AG04450 (cell line): ENCODE results near the gene TTC9. TPM values are rescaled to one million over a fixed set of nuclear protein-coding genes. Genes with fewer than 3 reads are reported as not detected.

Experiments used
- CTCF ChIA-PET: fragments of 300-600, 350-600 bp; formaldehyde crosslinking; extraction: SDS; loops from one replicate; lab custom pipeline; 2022; ENCODE audit warnings: antibody characterized with exemption, inconsistent platforms; lab: Charles Lee
- POLR2A ChIA-PET: fragments of 350-600 bp; formaldehyde crosslinking; extraction: SDS; loops from one replicate; lab custom pipeline; 2021; ENCODE audit warnings: antibody characterized with exemption, inconsistent platforms; lab: Yijun Ruan, JAX
- DNase-seq: peaks from one replicate; pipeline ENCODE4 v3.0.0-alpha.2; 2011; ENCODE audit warnings: low read depth, low spot score
- H3K27ac ChIP-seq: one replicate; pipeline ENCODE4 v1.5.1; 2012; ENCODE audit warnings: low read depth, low read length, control low read depth
- H3K27me3 ChIP-seq: one replicate; pipeline ENCODE4 v1.6.0; 2012; ENCODE audit warnings: low read length; ENCODE audit not compliant: control insufficient read depth, insufficient read depth
- H3K4me3 ChIP-seq: 2 replicates; pipeline ENCODE4 v1.5.1; 2011; ENCODE audit warnings: mild to moderate bottlenecking, low read depth, low read length, control low read depth
- H3K9me3 ChIP-seq: 2 replicates; pipeline ENCODE4 v1.5.1; 2012; ENCODE audit warnings: low read length; ENCODE audit not compliant: control insufficient read depth, insufficient read depth
- polyA plus RNA-seq: library from polyadenylated mRNA; depleted of rRNA; stranded (reverse); fragments of >200 nt; gene quantifications from 2 replicates; pipeline ENCODE4 v1.2.3, GENCODE V29; 2011
- TF ChIP-seq, protein P1 (sequence below): IDR thresholded peaks from 2 replicates; pipeline ENCODE4 v1.5.1; 2011; ENCODE audit warnings: low read depth, low read length, control low read depth, inconsistent platforms

The TTC9 gene
- polyA plus RNA-seq, 1 experiment = 0.02 TPM

DNA sequence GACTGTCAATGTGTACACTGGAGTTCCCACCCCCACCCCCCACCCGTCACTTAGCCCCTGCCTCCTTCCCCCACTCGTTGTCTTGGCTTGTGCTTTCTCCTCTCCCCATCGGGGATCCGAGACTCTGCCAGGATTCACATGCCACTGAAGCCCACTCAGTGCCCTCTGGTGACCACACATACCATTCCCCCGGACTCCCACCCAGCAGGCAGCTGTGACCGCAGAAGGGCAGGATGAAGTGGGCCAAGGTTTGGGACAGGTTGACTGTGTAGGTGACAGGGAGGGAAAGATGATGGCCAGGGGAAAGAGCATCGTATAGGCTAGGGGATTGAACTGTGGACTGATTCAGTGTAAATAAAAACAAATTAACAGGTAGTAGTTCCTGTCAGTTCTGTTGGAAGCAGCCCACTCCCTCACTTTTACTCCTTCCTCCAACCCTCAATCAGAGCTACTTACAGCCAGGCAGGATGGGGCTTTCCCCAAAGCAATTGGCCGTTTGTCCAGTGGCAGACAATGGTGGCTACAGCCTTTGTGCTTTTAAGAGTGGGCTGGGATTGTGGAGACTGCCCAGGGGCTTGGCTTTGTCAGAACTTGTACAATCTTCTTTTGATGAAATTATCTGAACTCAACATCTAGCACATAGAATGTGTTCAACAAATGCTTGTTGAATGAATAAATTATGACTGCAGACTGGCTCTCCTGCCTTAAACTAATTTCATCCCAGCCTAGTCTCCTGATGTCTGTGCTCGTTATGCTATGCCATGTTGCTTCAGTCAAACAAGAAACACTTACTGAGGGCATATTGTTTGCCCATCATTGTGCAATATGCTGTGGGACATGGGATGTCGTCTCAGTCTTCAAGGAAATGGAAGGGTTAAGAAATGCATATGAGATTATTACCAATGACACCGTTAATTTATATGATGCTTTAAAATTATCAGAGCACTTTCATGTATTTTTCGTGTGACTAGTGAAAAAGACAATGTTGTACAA is 30.2 kb downstream of the TTC9 start:
- no peak overlapping the region for H3K27ac ChIP-seq

DNA sequence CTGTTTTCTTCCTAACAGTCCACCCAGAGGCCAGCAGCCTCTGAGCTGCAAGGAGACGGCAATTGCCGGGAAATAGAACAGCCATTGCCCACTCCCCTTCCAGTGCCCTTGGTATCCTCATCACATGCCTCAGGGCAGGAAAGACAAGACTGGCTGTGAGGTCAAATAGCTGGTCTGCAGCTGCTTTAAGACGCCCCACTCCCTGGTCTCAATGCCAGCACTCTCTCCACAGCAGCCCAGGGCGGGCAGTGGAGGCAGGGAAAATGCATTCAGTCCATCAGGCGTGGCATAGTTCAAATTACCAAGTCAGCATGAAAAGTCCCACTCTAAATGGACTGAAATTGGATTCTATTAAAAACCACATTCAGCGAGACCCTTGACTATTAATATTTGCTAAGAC is 35.6 kb downstream of the TTC9 start:
- Histone ChIP-seq H3K9me3 (no peaks in the 10 kb centered on the region), H3K4me3 (no peak overlapping the region), H3K27me3 (peaks cover 4% of the 10 kb centered on the region), H3K27ac (no peak overlapping the region)
- CTCF ChIA-PET = no interaction called here
- TF ChIP-seq, protein P1, sequence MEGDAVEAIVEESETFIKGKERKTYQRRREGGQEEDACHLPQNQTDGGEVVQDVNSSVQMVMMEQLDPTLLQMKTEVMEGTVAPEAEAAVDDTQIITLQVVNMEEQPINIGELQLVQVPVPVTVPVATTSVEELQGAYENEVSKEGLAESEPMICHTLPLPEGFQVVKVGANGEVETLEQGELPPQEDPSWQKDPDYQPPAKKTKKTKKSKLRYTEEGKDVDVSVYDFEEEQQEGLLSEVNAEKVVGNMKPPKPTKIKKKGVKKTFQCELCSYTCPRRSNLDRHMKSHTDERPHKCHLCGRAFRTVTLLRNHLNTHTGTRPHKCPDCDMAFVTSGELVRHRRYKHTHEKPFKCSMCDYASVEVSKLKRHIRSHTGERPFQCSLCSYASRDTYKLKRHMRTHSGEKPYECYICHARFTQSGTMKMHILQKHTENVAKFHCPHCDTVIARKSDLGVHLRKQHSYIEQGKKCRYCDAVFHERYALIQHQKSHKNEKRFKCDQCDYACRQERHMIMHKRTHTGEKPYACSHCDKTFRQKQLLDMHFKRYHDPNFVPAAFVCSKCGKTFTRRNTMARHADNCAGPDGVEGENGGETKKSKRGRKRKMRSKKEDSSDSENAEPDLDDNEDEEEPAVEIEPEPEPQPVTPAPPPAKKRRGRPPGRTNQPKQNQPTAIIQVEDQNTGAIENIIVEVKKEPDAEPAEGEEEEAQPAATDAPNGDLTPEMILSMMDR = no peak
- POLR2A ChIA-PET = no interaction called here
- DNase-seq = no peak

More for the DNA sequence above, 30.2 kb downstream of the TTC9 start:
- no peak for DNase-seq
- ChIA-PET CTCF (no interaction called here), POLR2A (no interaction called here)
- TF ChIP-seq, protein P1 = no peak
- H3K27me3 ChIP-seq = peaks cover 4% of the 10 kb centered on the region
- no peak overlapping the region for H3K4me3 ChIP-seq
- no peaks in the 10 kb centered on the region for H3K9me3 ChIP-seq

DNA sequence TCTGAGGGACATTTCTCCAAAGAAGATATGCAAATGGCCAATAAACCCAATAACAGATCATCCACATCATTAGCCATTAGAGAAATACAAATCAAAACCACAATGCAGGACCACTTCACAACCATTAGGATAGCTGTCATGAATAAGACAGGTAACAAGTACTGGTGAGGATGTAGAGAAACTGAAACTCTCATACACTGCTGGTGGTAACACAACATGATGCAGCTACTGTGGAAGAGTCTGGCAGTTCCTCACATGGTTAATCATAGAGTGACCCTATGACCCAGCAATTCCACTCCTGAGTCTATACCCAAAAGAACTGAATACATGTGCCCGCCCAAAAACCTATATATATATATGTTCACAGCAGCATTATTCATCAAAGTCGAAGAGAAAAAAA is 39.0 kb downstream of the TTC9 start:
- ChIA-PET CTCF (no interaction called here), POLR2A (no interaction called here)
- H3K27ac ChIP-seq = no peak overlapping the region
- H3K9me3 ChIP-seq = no peaks in the 10 kb centered on the region
- DNase-seq = no peak
- TF ChIP-seq, protein P1 = no peak
- peaks cover 4% of the 10 kb centered on the region for H3K27me3 ChIP-seq
- H3K4me3 ChIP-seq = no peak overlapping the region

DNA sequence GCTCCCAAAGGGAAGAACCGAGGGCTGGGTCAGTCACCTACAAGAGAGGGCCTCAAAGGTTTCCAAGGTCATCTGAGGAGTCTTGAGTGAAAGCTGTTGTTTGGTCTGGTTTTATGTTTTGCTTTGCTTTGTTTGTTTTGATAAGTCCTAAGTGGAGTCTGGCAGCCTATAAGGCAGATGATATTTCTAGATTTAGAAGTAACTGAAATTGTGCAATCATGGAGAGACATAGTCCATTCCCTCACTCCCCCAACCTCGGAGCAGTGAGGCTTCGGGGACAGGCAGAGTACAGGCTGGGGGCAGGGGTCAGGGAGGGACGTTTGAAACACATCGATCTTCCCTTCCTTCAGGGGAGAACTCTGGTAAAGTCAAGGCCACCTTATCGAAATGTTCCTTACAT is 42.3 kb downstream of the TTC9 start:
- no peak overlapping the region for H3K27ac ChIP-seq
- ChIA-PET POLR2A (no interaction called here), CTCF (no interaction called here)
- H3K9me3 ChIP-seq = no peaks in the 10 kb centered on the region
- TF ChIP-seq, protein P1 = no peak
- no peak overlapping the region for H3K4me3 ChIP-seq
- no peaks in the 10 kb centered on the region for H3K27me3 ChIP-seq
- DNase-seq = no peak

DNA sequence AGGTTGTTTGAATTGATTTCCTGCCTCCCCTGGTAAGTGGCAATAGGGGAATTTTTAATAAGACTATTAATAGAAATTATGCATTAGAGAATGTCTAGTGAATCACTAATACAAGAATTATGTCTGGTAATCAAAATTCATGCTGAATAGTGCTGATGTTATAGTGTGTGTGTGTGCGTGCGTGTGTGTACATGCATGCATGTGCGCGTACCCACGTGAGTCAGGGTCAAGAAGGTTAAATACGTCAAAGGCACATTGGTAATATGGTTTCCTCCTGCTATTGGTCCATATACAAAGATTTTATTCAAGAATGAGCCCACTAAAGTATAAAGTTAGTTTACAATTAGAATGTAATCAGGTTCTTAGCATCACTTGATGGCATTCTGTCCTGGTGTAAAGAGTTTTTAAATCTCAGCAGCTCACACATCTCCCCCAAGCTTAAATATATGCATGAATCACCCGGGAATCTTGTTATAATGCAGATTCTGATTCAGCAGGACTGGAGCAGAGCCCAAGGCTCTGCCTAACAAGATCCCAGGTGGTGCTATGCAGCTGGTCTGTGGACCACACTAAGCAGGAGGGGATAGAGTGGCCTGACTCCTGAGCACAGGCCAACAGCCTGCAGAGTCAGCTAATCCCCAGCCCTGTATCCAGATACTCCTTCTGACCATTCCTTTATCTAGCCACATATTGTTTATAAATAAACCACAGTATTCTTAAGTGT is 43.9 kb downstream of the TTC9 start:
- no peak overlapping the region for H3K4me3 ChIP-seq
- CTCF ChIA-PET = no interaction called here
- no peak overlapping the region for H3K27ac ChIP-seq
- TF ChIP-seq, protein P1 = no peak
- POLR2A ChIA-PET = no interaction called here
- H3K9me3 ChIP-seq = no peaks in the 10 kb centered on the region
- DNase-seq = no peak
- peaks cover 4% of the 10 kb centered on the region for H3K27me3 ChIP-seq
